ENCODE results near the gene YIF1A. TPM values are rescaled to one million over a fixed set of nuclear protein-coding genes. Genes with fewer than 3 reads are reported as not detected.

Gene YIF1A
- polyA plus RNA-seq, 1 of the 3 experiments (the other 2 are of a cell fraction) = 123 TPM

- no peak for TF ChIP-seq CTCF (IDR thresholded peaks at IDR 0.05)
- TF ChIP-seq POLR2AphosphoS5 (IDR thresholded peaks at IDR 0.05; ENCODE audit: low read depth, low read length) = peak; percentile 83
- TF ChIP-seq SIN3A (IDR thresholded peaks at IDR 0.05; ENCODE audit: borderline replicate concordance, low read depth, low read length) = peak; percentile 62; the same call in 1 of the 2 replicates
- TF ChIP-seq RCOR1 (IDR thresholded peaks at IDR 0.05; ENCODE audit: low read length) = no peak
- TF ChIP-seq GABPA (IDR thresholded peaks at IDR 0.05; ENCODE audit: low read depth) = peak; percentile 41; the same call in 1 of the 2 replicates
- TF ChIP-seq TAF1 (IDR thresholded peaks at IDR 0.05; ENCODE audit: borderline replicate concordance, low read depth, low read length) = peak; percentile 8; the same call in 1 of the 2 replicates
These were observed 20.5 kb downstream of the YIF1A start, which contains the start of gene RAB1B (continued) for GRCh38 chr11:66268244-66268951.

- POLR2A ChIA-PET = interaction anchor here (0.6 to 2.3 kb wide), 11 partner anchors 9 to 104 kb away, joined by 3 to 8 read pairs (median 5); partner anchors contain the start of genes RIN1, TMEM151A and YIF1A
- peaks cover 16% of the 10 kb centered on the region for H3F3A ChIP-seq (replicated peaks; ENCODE audit: insufficient read depth)
- 6% methylated on average over 42 of the region's 61 CpGs for WGBS (ENCODE audit: low lambda C conversion rate)
- peaks cover 15 to 44% of the 10 kb centered on the region in 2 experiments for H3K36me3 ChIP-seq (replicated peaks in 1 of 2; ENCODE audit: control insufficient read depth in 1 of 2, insufficient read depth in 2 of 2, low read length in 1 of 2)
- H3K4me1 ChIP-seq (ENCODE audit: control insufficient read depth in 1 of 2, insufficient read depth in 2 of 2, low read depth in 1 of 2, low read length in 1 of 2) = peaks cover 11 to 14% of the 10 kb centered on the region in 2 experiments; a peak in 2 of 4 replicates
- no peaks in the 10 kb centered on the region for H3K9me3 ChIP-seq
- CTCF ChIA-PET = interaction anchor here (0.9 to 9.4 kb wide), 12 partner anchors 13 to 199 kb away, joined by 3 to 111 read pairs (median 4); partner anchors contain the start of genes CNIH2, RIN1 and YIF1A
- H3K4me2 ChIP-seq = peak overlapping the region; percentile 96
- H3K27me3 ChIP-seq (ENCODE audit: insufficient read depth) = no peaks in the 10 kb centered on the region
- peak overlapping the region; percentile 35 for H2AFZ ChIP-seq (ENCODE audit: low read depth)
- H3K27ac ChIP-seq (ENCODE audit: low read depth in 2 of 2, low read length in 1 of 2) = peak overlapping the region; percentile 84 to 95
- H3K9ac ChIP-seq = peak overlapping the region; percentile 87
- H3K4me3 ChIP-seq (ENCODE audit: low read depth in 2 of 2, low read length in 1 of 2) = peak overlapping the region; percentile 72 to 89
- no peaks in the 10 kb centered on the region; the same call in 1 of the 2 replicates for H4K20me1 ChIP-seq (ENCODE audit: insufficient read depth)
- peak; percentile 96 for DNase-seq
- no peaks in the 10 kb centered on the region for H3K9me2 ChIP-seq
- peaks cover 34% of the 10 kb centered on the region for H3K79me2 ChIP-seq (ENCODE audit: insufficient read depth)
- TF ChIP-seq RXRA (IDR thresholded peaks at IDR 0.05; ENCODE audit: borderline replicate concordance, low read depth) = no peak
- no peak for TF ChIP-seq YY1 (IDR thresholded peaks at IDR 0.05; ENCODE audit: low read depth)
- no peak for TF ChIP-seq USF1 (IDR thresholded peaks at IDR 0.05; ENCODE audit: borderline replicate concordance, low read depth)
- peak; percentile 98 for TF ChIP-seq CHD2 (IDR thresholded peaks at IDR 0.05; ENCODE audit: low read length, partially characterized antibody)
- peak; percentile 4; the same call in 1 of the 2 replicates for TF ChIP-seq JUND (IDR thresholded peaks at IDR 0.05)
- no peak for TF ChIP-seq RAD21 (IDR thresholded peaks at IDR 0.05; ENCODE audit: low read length)
- TF ChIP-seq FOXM1 (IDR thresholded peaks at IDR 0.05; ENCODE audit: low read depth) = no peak
- TF ChIP-seq MXI1 (IDR thresholded peaks at IDR 0.05; ENCODE audit: low read depth, low read length) = peak; percentile 30; the same call in 1 of the 2 replicates
- TF ChIP-seq SMC3 (IDR thresholded peaks at IDR 0.05; ENCODE audit: low read depth, low read length) = no peak
- TF ChIP-seq EP300 (IDR thresholded peaks at IDR 0.05; ENCODE audit: borderline replicate concordance in 1 of 2, low read depth in 1 of 2, low read length in 1 of 2) = no peak
- TF ChIP-seq FOSL2 (IDR thresholded peaks at IDR 0.05; ENCODE audit: borderline replicate concordance, low read depth) = no peak
- peak; percentile 94 for TF ChIP-seq ZBTB33 (IDR thresholded peaks at IDR 0.05; ENCODE audit: borderline replicate concordance, low read depth)
- peak; percentile 50; the same call in 1 of the 2 replicates for TF ChIP-seq POLR2AphosphoS5 (IDR thresholded peaks at IDR 0.05; ENCODE audit: low read depth, low read length)
- no peak for TF ChIP-seq IRF3 (IDR thresholded peaks at IDR 0.05; ENCODE audit: low read depth, low read length)
- TF ChIP-seq TEAD4 (IDR thresholded peaks at IDR 0.05; ENCODE audit: borderline replicate concordance, insufficient read depth) = no peak
- TF ChIP-seq MAX (IDR thresholded peaks at IDR 0.05; ENCODE audit: low read depth) = 0 out of 2 replicates have a peak, but pooled peaks have one; percentile 5
These were observed 21.3 kb downstream of the YIF1A start for GRCh38 chr11:66267379-66268243.

Data from SK-N-SH (cell line).